Gastroesophageal sphincter (tissue), 3 donors: ENCODE measurements around the gene SPAST.

Experiments
- CTCF ChIP-seq, 4 experiments: fragments of 200-600 bp in 2 of 4; fragments of 450-650 bp in 2 of 4; sonication (generic) in 1 of 4; IDR thresholded peaks; one replicate each; pipeline ENCODE4 v1.5.1; 2017 to 2019; ENCODE audit warnings: antibody characterized with exemption in 4 of 4, mild to moderate bottlenecking in 2 of 4, moderate library complexity in 2 of 4
- EP300 ChIP-seq: sonication (generic); formaldehyde crosslinking; IDR thresholded peaks from one replicate; pipeline ENCODE4 v1.6.1; 2017; ENCODE audit warnings: antibody characterized with exemption, mild to moderate bottlenecking
- POLR2A ChIP-seq, 2 donors: fragments of 450-650 bp; IDR thresholded peaks; one replicate each; pipeline ENCODE4 v1.6.1; 2017; ENCODE audit warnings: antibody characterized with exemption in 2 of 2, mild to moderate bottlenecking in 2 of 2, moderate library complexity in 1 of 2

GRCh38 chr2:32074134-32074506 lies 10.8 kb downstream of the SPAST start:
- no peak for TF ChIP-seq POLR2A (IDR thresholded peaks at IDR 0.05)
- no peak for TF ChIP-seq CTCF (IDR thresholded peaks at IDR 0.05)
- no peak for TF ChIP-seq EP300
